ENCODE results near the gene GTPBP6. TPM values are rescaled to one million over a fixed set of nuclear protein-coding genes. Genes with fewer than 3 reads are reported as not detected.

GTPBP6 gene
- total RNA-seq, 4 donors from 2014 or later: 25.7 to 35.3 (median 34.0) TPM

GRCh38 chrX:302975-303374, 15.6 kb downstream of the GTPBP6 start:
- no peak for TF ChIP-seq CTCF (IDR thresholded peaks at IDR 0.05)
- no peak for DNase-seq (ENCODE audit: low spot score)
- no peak for ATAC-seq (ENCODE audit: low FRiP score)

- ATAC-seq (ENCODE audit: low FRiP score): no peak
- no peak for DNase-seq (ENCODE audit: low spot score)
- TF ChIP-seq CTCF (IDR thresholded peaks at IDR 0.05): no peak
These were observed 18.3 kb downstream of the GTPBP6 start for GRCh38 chrX:300334-300733.

GRCh38 chrX:298993-299392, 19.6 kb downstream of the GTPBP6 start:
- no peak for TF ChIP-seq CTCF (IDR thresholded peaks at IDR 0.05)
- DNase-seq (ENCODE audit: low spot score): no peak

GRCh38 chrX:295136-295535, 23.5 kb downstream of the GTPBP6 start:
- TF ChIP-seq CTCF (IDR thresholded peaks at IDR 0.05): no peak
- DNase-seq (ENCODE audit: low spot score): no peak

More at GRCh38 chrX:298993-299392, 19.6 kb downstream of the GTPBP6 start:
- ATAC-seq (ENCODE audit: low FRiP score): no peak

GRCh38 chrX:292900-293897, 25.4 kb downstream of the GTPBP6 start:
- DNase-seq (ENCODE audit: low spot score) (no peak), ATAC-seq (ENCODE audit: low FRiP score) (no peak)
- TF ChIP-seq CTCF (IDR thresholded peaks at IDR 0.05): no peak

More at GRCh38 chrX:295136-295535, 23.5 kb downstream of the GTPBP6 start:
- ATAC-seq (ENCODE audit: low FRiP score): no peak

- ATAC-seq (ENCODE audit: low FRiP score): no peak
- no peak for DNase-seq (ENCODE audit: low spot score)
- no peak for TF ChIP-seq CTCF (IDR thresholded peaks at IDR 0.05)
These were observed 27.1 kb downstream of the GTPBP6 start for GRCh38 chrX:291411-291901.

Data from omental fat pad (tissue), 4 donors.